SJSA1 (cell line): ENCODE results near the gene WDR49. TPM values are rescaled to one million over a fixed set of nuclear protein-coding genes. Genes with fewer than 3 reads are reported as not detected.

Source experiments
- DNase-seq, 2 experiments: peaks; one replicate each; pipeline ENCODE4 v3.0.0-alpha.2; 2015 to 2020; ENCODE audit warnings: low spot score in 2 of 2, low read depth in 1 of 2
- H3K27ac ChIP-seq: fragments of 250-450 bp; sonication (Bioruptor Pico); 2 replicates; pipeline ENCODE4 v1.5.1; 2020; ENCODE audit warnings: mild to moderate bottlenecking, moderate library complexity
- H3K27me3 ChIP-seq: fragments of 250-450 bp; sonication (Bioruptor Pico); replicated peaks from 2 replicates; pipeline ENCODE4 v1.5.1; 2020; ENCODE audit warnings: mild to moderate bottlenecking, moderate library complexity
- H3K36me3 ChIP-seq: fragments of 250-450 bp; sonication (Bioruptor Pico); 2 replicates; pipeline ENCODE4 v1.5.1; 2020; ENCODE audit warnings: mild to moderate bottlenecking
- H3K4me1 ChIP-seq: fragments of 250-450 bp; sonication (Bioruptor Pico); replicated peaks from 2 replicates; pipeline ENCODE4 v1.6.1; 2021; ENCODE audit warnings: mild to moderate bottlenecking
- H3K4me3 ChIP-seq: fragments of 250-450 bp; sonication (Bioruptor Pico); 2 replicates; pipeline ENCODE4 v1.5.1; 2020; ENCODE audit warnings: mild to moderate bottlenecking
- H3K9me3 ChIP-seq: fragments of 250-450 bp; sonication (Bioruptor Pico); replicated peaks from 2 replicates; pipeline ENCODE4 v1.5.1; 2020; ENCODE audit warnings: mild to moderate bottlenecking
- total RNA-seq: library from RNA; depleted of rRNA; stranded (reverse); fragments of >200 nt; shearing (Covaris generic); gene quantifications from 2 replicates; pipeline ENCODE4 v1.2.3, GENCODE V29; 2014; rRNA removed

WDR49 gene
- total RNA-seq, 1 experiment from 2014 or later = not detected

DNA sequence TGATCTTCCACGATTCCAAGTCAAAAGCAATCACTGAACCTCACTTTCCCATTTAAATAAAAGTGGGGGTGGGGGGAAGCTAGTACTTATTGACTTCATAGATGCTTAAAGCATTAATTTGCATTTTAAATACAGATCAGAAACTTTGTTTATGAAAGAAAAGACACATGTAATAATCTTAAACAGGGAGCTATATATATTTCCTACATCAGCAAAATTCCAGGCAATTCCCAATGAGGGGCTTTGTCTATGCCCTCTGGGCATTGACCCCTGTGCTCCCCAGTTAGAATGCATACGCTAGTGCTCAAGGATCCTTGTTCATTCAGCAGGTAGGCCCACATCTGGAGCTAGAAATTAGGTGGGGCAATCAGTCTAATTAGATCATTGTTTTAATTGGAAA is 199.9 kb downstream of the WDR49 start:
- H3K9me3 ChIP-seq = no peaks in the 10 kb centered on the region
- DNase-seq = no peak
- H3K36me3 ChIP-seq = no peaks in the 10 kb centered on the region
- H3K4me1 ChIP-seq = no peaks in the 10 kb centered on the region
- H3K4me3 ChIP-seq = no peak overlapping the region
- H3K27me3 ChIP-seq = no peaks in the 10 kb centered on the region
- no peak overlapping the region for H3K27ac ChIP-seq

DNA sequence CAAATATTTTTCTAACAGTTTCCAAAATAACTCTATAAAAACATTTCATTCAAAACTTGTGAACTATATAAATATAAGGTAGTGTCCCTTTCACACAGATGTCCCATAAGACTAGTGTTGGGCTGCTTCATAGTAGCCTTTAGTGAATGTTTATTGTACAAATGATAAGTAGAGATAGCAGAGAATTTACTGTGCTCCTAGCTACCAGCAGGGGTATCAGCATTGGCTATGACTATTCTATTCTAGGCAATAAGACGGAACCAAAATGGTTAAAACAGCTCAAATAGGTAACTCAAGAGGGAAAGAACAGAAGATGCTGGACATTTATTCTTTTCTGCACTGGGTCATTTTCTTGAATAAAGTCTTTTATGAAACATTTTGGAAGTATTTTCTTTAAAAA is 202.5 kb downstream of the WDR49 start:
- DNase-seq = no peak
- no peaks in the 10 kb centered on the region for H3K36me3 ChIP-seq
- no peaks in the 10 kb centered on the region for H3K27me3 ChIP-seq
- no peak overlapping the region for H3K4me3 ChIP-seq
- no peaks in the 10 kb centered on the region for H3K4me1 ChIP-seq
- no peak overlapping the region for H3K27ac ChIP-seq
- no peaks in the 10 kb centered on the region for H3K9me3 ChIP-seq

- DNase-seq = no peak
- Histone ChIP-seq H3K27me3 (no peaks in the 10 kb centered on the region), H3K27ac (no peak overlapping the region), H3K36me3 (no peaks in the 10 kb centered on the region), H3K4me1 (no peaks in the 10 kb centered on the region), H3K4me3 (no peak overlapping the region), H3K9me3 (no peaks in the 10 kb centered on the region)
Measured at GRCh38 chr3:167450675-167451074, 203.1 kb downstream of the WDR49 start.

DNA sequence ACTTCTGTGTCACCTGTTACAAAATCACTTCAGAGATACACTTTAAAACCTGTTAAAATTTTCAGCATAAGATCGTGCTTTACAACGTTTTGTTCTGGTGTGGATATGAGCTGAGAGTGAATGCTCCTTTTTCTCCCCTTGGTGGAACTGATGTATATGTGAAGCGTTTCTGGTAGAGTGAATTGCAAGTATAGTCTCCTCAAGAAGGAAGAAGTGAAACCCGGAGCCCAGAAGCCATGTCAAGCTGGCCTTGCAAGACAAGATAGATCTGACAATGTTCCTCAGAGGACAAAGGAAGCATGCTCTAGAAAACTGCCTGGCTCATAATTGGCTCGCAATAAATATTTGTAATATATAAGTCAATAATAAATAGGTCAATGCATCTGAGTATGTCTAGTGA is 203.5 kb downstream of the WDR49 start:
- Histone ChIP-seq H3K27me3 (no peaks in the 10 kb centered on the region), H3K9me3 (no peaks in the 10 kb centered on the region), H3K4me3 (no peak overlapping the region), H3K36me3 (no peaks in the 10 kb centered on the region), H3K27ac (no peak overlapping the region), H3K4me1 (no peaks in the 10 kb centered on the region)
- DNase-seq = no peak

DNA sequence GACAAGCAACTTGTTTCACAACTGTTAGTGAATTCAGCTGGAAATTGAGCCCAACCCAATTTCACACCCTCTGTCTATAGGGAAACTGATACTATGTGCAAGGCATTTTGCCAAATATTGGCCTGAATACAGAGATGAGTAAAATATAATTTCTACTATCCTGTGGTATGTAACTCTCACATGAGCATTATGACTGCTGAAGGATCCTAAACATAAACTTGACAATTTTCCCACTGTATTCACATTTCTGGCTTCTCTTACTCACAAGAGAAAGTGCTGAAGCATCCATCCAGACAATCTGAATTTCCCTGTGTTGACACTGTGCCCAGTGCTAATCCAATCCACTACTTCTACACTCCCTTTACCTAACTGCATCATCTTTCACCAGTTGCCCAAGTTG is 208.3 kb downstream of the WDR49 start:
- no peaks in the 10 kb centered on the region for H3K36me3 ChIP-seq
- no peaks in the 10 kb centered on the region for H3K27me3 ChIP-seq
- H3K27ac ChIP-seq = no peak overlapping the region
- no peak overlapping the region for H3K4me3 ChIP-seq
- H3K9me3 ChIP-seq = no peaks in the 10 kb centered on the region
- H3K4me1 ChIP-seq = no peaks in the 10 kb centered on the region
- no peak for DNase-seq

GRCh38 chr3:167441256-167441655 is 212.5 kb downstream of the WDR49 start:
- H3K27ac ChIP-seq = no peak overlapping the region
- no peaks in the 10 kb centered on the region for H3K9me3 ChIP-seq
- no peaks in the 10 kb centered on the region for H3K4me1 ChIP-seq

GRCh38 chr3:167437428-167438139 is 216.2 kb downstream of the WDR49 start:
- Histone ChIP-seq H3K4me3 (no peak overlapping the region), H3K27ac (no peak overlapping the region), H3K4me1 (no peaks in the 10 kb centered on the region), H3K9me3 (no peaks in the 10 kb centered on the region), H3K36me3 (no peaks in the 10 kb centered on the region), H3K27me3 (no peaks in the 10 kb centered on the region)
- no peak for DNase-seq

More at GRCh38 chr3:167441256-167441655, 212.5 kb downstream of the WDR49 start:
- Histone ChIP-seq H3K36me3 (no peaks in the 10 kb centered on the region), H3K4me3 (no peak overlapping the region), H3K27me3 (no peaks in the 10 kb centered on the region)
- DNase-seq = no peak

Other genes starting within 250 kb of the WDR49 start
- not detected in 2 replicates for gene SERPINI2, start 179.9 kb downstream of the WDR49 start, total RNA-seq
- gene PDCD10, start 81.0 kb upstream of the WDR49 start, total RNA-seq = 63.7 and 67.3 TPM in 2 replicates
- gene SERPINI1, start 81.8 kb upstream of the WDR49 start, total RNA-seq = 0.19 and 0.34 TPM in 2 replicates